HG03521 (cell line): Measurements from ENCODE around the gene PID1.

Source experiments
- ATAC-seq: cut with Tn5 transposase; IDR thresholded peaks from one replicate; pipeline ENCODE4 v1.9.1; 2021; ENCODE audit warnings: mild to moderate bottlenecking, moderate library complexity; ENCODE audit not compliant: unreplicated experiment

The PID1 gene

DNA sequence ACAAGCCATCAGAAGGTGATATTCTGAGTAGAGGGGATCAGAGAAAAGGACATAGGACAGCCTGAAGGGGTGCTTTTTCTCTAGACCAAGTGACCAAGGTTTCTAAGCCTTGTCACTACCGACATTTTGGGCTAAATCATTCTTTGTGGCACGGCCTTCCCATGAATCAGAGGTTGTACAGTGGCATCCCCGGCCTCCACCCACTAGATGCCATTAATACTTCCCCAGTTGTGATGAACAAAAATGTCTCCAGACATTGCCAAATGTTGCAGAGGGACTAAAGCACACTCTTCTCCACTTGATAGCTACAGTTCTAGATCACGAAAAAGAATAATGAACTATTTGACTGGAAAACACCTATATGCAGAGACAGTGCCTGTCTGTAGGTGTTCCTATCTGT, 143.6 kb downstream of the PID1 start:
- no peak for ATAC-seq

DNA sequence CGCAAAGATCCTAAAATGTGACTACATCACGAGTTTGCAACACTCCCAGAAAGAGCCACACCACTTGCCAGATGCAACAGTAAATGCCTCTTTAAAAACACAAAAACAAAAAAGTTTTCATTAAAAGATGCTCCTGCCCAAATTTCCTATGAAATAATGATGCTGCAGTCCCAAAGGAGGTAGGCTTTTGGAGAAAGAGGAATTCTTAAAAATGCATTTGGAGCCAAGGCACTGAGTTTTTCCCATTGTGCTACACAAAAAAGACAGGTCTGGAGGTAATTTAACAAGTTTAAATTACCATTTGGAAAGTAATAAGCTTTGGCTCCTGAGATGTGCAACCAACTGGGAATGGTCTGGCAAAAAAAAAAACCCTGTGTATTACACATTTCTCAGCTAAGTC, 145.0 kb downstream of the PID1 start:
- ATAC-seq, result no peak

DNA sequence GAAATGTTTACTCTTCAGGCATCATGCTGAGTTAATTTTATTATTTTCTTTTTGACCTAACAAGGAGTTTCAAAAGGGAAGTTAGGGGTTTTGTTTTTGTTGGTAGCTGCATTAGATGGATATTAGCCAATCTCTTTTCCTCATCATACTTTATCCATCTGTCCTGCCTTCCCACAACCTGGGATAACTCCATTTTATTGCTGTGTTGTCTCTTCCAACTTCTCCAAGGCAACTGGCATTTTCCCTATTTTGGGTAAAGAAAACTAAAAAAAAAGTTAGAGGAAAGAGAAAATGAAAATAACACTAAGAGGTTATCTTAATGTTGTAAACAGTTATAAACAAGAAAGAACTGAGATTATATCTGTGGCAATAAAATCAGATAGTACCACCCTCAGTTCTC, 147.0 kb downstream of the PID1 start:
- ATAC-seq, result no peak

DNA sequence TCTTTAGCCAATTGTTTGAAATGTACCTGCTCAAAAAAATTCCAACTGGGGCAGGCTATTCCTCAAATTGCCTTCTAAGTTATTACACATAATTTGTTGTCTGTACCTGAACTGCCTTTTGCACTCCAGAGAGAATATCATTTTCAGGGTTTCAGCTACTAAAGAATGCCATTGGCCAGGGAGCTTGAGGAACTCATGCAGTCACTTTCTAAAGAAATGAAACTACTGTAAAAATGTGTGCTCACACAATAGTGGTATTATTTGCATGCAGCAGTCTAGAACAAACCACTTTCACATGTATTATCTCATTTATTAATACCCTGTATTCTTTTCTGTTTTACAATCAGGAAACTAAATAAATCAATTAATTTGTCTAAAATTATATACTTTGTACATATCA, 152.2 kb downstream of the PID1 start:
- peak; percentile 72 for ATAC-seq

DNA sequence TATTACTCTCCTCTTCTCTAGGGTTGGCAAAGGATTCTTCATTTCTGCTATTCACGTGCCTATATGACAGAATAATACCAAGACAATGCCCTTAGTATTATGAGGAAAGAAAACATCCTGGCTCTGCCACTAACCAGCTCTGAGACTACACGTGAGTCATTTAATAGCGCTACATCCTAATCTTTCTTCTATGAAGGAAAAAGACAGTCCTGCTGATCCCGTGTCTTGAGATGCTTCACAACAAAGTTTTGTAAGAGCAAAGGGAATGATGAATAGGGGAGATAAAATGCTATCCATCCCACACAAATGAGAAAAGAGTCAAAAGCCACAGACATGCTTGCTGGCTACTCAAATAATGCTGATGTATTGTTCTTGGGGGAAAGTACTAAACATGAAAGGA, 152.8 kb downstream of the PID1 start:
- ATAC-seq, result no peak

DNA sequence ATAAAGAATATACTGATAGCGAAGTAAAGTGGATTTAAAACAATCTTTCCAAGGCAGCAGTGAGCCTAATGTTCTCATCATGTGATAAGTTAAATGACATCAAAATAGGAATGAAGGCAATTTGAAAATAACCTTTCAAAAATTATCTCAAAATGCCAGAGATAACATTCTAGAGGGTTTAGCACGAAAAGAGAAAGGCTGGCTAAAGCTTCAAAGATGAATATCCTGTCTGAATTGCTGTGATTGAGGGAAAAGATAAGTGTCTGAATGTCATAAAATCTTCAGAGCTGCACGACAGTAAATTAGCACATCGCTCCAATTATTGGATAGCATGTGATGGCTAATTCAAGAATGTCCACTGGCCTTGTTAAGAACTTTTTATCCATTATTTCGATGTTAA, 159.3 kb downstream of the PID1 start:
- ATAC-seq, result no peak

DNA sequence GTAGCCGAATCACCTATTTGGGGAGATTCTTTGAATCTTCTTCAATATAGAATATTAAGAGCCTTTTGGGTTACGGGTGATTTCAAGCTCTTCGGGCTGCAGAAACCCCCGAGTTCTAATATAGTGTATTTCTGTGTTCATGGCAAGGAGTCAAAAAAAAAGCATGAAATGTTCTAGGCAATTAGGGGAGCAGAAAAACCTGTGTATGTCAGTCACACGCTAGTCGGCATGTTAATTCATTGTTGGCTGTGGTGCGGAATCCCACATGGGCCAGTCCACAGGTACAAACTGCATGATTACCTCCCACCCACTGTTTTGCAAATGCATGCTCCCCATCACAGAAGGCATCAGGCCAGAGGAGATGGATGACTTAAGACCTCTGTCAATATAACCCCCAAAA, 161.9 kb downstream of the PID1 start:
- ATAC-seq, result no peak

DNA sequence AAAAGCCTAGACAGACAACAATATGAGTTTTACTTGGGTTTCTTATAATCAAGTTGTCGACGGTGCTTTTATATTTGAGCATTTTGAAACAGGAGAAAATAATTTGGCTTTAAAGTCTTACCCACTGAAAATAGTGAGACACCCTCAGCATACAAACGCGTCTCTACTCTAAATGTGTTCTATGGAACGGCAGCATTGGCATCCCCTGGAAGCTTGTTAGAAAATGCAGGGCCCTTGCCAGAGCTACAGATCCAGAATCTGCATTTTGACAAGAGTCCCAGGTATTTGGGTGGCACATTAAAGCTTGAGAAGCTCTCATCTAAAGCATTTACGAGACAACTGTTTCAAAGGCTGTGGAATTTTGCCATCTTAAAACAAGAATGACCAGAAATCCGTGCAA, 163.5 kb downstream of the PID1 start:
- no peak for ATAC-seq

DNA sequence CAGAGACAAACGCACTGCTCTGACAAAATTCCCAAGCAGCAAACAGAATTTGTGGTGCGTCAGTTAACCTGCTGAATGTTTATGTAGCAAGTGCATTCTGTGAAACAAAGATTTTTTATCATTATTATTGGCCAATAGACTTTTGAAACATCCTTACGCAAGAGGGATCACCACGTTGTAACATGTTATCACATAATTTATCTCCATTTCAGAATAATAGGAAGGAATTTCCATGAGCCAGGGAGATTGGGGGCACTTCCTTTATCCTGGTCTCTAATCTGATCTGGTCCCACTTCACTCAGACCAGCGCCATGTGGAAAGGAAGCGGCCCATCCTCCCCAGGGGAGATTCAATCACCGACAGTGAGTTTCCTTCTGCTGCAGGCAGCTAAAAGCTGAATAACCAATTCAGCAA, 166.1 kb downstream of the PID1 start:
- ATAC-seq, result no peak

DNA sequence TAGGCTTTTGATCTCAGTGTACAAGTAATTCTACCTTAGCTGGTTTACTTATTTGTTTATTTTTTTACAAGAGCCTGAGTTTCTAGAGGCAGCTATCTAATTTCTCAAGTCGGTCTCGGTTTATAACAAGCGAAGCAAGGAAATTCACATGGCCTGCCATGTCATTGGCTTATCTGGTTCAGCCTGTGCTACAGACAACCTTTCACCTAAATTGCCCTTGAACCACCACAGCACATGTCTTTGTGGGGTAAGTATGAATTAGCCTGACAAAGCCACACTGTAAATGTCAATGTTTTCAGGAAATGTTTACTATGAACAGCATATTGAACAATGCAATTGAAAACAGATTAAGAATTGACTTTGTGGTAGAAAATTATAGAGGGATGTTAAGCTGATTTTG, 167.1 kb downstream of the PID1 start:
- no peak for ATAC-seq

DNA sequence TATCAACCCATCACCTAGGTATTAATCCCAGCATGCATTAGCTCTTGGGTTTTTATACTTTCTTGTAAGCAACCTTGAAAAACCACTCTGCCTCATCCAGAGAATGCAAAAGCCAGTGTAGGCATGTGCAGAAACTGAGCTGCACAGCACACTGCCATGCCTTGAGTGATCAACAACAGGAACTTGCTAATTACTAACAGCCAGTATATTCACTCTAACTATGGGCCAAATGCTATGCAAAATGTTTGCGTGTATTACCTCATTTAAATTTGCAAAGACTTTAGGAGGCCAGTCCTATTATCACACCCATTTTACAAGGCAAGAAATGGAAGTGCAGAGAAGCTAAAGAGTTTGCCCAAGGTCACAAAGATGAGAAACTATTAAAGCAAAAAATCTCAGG, 169.8 kb downstream of the PID1 start:
- no peak for ATAC-seq

DNA sequence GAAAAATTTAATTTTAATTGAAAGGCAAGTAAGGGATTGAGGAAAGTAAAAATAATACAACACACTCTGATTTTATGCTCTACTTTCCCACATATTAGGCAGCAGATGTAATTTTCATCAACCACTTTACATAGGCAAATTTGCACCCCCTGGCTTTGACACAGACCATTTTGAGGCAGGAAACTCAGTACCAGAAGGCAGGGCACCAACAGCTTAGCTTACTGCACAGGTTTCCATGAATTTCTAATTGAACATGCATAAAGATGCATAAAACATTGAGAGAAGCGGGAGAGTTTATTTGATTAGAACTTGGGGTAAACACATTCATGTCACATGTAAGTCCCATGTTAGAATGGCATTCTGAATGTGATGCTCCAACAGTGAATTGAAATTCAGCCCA, 171.9 kb downstream of the PID1 start:
- no peak for ATAC-seq

DNA sequence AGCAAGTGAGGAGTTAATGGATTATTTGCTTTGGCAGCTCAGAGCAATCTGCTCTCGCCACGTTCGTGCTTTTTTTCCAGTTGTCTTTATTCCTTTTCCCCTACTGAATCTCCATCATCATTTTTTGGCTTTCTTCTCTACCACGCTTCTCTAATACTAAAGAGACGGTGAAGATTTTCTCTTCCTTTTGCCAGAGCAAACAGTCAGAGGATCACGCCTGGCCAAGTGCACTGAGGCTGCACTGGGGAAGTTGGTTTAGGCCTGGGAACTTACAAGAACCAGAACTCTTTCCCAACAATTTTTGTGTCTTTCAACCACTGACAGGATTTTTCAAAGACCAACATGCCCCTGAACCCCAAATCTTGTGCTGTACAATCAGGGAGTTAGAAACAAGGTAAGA, 172.3 kb downstream of the PID1 start:
- ATAC-seq, result no peak

DNA sequence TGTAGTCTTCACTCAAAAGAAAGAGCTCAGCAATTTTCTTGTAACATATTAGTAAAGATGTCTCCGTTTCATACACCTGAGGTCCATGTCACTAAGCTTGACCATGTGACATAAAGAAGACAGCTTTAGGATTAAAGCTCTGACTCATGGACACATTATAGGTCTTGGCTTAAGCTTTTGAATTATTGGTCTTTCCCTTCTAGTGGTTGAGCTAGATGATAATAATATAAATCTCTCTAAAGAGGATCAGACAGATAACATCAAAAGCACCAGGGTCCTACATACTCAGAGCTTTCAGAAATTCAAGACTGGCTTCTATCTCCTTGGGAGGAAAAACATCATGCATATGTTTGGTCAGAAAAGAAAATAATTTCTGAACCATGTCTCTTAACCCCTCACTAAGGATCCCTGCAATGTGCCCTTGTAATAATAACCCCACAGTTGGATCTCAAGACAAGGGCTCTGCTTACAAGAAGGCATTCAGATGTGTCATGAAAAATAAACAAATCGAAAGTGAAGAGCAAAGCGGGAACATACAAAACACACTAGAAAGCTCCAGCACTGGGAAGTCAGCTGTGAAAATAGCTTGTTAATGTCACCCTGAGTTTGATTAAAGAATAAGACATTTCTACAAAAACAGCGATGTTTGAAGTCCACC, 174.5 kb downstream of the PID1 start:
- ATAC-seq, result no peak

DNA sequence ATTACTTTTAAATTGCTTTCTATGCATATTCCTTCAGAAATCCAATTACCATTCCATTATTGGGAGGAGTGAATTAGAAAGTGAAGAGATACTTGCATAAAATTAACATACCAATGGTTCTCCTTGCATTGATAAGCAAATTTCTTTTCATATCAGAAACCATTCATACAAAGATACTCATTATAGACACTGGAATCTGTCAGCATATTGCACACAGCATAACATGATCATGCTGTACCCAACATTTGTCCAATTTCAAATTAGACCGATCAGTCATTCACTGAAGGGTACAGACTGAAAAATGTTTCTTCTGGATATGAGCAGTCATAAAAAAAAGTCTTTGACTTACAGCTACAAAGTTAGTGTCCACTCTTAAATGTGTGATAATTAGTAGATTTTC, 175.6 kb downstream of the PID1 start:
- no peak for ATAC-seq

DNA sequence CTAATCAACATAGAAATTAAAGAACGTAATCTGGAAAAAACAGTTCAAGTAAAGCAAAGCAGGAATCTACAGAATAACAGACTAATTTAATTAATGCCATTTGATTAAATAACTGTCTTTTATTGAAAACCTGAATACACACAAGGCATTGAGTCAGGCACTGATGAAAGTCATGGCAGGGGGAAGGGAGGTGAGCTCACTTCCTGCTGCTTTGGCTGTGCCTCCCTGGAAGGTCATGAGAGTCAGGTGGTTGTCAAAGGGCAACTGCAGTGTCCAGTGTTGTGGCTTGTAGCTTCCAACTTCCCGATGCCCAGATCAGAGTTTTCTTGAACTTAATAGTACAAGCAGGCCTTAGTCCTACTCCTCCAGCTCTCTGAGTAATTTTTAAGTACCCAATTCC, 180.9 kb downstream of the PID1 start:
- ATAC-seq, result no peak

DNA sequence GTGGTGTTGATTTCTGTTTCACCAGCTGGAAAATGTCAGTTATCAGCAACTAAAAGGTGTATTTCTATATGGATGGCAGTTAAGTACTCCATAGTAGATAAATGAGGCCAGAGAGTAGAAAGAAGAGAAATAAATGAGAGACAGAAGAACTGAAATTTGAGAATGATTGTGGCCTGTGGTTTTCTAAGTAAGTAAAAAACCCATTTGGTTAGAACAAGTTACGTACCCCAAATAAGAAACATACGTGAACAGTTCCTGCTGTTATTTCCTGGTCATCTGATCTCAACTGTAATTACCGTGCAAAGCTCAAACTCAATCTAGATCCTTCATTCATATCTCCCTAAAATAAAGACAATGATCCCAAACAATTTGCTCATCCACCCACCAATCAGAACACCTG, 181.3 kb downstream of the PID1 start:
- no peak for ATAC-seq

DNA sequence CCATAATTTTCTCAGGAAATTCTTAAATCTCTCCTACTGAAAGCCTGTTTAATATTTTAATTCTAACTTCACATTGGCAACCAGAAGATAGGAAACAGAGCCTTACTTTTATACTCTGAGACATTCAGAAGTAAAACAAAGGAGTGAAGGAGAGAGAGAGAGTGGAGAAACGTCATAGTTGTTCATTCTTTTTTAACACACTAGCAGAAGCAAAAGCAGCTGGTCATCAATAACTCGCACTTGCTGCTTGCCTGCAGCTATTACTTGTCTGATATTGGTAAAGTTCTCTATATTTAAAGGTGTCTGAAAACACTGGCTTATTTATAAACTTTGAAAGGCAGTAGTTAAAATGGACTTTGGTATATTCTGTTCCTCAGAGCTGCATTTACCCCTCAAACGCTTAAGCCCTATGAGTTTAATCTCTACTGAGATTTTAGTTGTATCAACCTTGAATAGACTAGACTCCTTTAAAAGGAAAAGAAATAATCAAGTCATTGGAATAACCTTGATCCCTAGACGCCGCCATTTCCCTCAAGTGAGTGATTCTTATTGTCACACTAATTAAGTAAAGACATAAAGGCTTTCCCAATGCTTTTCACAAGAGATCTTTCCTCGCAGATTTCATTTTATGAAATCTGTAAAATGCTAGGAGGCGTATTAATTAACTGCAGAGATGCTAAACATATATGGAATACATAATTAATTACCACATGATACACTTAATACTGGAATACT, 182.0 kb downstream of the PID1 start:
- no peak for ATAC-seq

DNA sequence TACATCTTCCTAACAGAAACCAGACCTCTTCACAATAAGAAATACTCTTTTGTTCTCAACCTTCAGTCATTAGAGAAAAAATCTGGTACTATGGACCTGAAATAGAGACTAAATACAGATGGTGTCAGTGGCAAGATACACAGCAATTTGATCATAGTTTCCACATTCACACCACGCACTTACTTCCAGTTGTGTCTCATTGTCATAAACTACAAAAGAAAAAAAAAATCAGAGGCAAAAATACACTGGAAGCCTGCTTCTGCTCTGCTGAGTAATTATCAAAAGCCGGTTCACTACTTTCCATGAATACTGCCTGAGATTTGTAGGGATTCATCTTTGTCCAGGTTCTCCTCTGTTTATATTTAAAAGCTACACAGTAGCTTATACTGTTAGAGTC, 182.6 kb downstream of the PID1 start:
- no peak for ATAC-seq

DNA sequence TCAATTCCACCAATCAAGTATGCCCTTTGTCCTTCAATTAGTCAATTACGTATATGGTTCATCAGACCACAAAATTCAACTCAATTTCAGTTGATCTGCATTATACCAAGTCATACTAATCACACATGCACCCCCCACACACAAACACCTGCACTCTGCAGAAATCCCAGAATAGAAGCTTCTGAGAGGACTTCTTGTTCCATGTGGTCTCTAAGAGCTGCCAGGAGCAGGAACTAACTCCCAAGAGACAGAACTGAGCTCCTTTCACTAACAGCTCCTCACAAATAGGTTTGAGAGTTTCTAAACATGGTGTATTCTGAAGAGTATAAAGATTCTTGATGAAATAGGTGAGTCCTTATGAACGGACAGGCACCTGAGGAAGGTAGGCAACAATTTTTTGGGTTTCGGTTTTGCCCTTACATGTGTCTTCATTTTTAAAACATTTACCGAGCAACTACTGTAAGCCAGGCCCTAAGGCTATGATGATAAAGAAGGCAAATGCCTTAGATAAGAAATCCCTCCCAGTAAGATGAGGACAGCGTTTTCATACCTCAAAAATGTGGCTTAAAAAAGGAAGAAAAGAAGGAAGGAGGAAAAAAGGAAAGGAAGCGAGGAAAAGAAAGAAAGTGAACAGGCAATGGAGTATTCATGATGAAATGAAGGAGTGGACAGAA, 183.1 kb downstream of the PID1 start:
- no peak for ATAC-seq

DNA sequence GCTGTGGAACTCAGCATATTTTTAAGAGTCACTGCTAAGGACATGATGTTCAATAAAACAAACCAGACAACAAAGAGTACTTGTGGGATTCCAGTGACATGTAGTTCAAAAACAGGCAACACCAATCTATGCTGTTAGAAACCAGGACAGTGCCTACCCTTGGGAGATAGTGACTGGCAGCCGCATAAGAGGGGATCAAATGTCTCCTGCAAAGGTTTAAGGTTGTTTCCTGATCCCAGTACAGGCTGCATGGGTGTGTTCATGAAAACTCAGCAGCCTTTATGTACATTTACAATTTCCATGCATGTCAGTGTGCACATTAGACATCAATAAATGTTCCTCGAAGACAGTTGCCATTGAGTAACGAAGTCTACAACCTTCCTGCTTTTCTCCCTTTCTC, 183.8 kb downstream of the PID1 start:
- ATAC-seq, result no peak

DNA sequence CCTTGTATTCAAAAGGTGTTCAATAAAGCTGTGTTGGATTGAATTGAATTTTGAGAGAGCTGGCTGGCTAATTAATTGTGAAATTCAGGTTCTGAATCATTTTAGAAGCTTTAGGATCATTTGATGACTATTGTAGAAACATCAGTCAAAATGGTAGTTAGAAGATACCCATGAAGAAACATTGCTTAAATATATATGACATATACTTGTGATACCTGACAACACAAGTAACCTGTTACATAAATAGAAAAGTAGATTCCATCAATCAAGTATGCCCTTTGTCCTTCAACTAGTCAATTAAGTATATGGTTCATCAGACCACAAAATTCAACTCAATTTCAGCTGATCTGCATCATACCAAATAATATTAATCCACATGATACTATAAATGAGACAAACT, 185.6 kb downstream of the PID1 start:
- no peak for ATAC-seq
